ENCODE data around the gene DPF3.

The DPF3 gene

DNA sequence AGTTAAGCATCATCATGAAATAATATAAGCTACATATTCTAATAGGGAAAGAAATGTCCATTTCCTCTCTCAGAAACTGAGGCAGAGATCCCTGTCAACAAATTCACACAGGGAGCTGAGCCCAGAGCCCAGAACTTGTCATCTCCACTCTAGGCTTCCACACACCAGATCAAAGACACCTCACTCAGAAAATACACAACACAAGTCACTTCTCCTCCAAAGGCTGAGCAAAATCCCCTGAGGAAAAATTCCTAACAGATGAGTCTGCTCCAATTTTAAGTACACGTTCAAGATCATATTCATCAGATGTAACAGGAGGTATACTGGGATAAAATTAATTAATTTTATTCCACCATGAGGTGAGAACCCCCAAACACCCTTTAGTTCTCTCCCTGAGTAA lies 227.3 kb downstream of the DPF3 start:
- H3K4me3 ChIP-seq (ENCODE audit: low read length) = no peak overlapping the region
- peak; percentile 52 for DNase-seq (ENCODE audit: low read depth)
- TF ChIP-seq, protein P1, sequence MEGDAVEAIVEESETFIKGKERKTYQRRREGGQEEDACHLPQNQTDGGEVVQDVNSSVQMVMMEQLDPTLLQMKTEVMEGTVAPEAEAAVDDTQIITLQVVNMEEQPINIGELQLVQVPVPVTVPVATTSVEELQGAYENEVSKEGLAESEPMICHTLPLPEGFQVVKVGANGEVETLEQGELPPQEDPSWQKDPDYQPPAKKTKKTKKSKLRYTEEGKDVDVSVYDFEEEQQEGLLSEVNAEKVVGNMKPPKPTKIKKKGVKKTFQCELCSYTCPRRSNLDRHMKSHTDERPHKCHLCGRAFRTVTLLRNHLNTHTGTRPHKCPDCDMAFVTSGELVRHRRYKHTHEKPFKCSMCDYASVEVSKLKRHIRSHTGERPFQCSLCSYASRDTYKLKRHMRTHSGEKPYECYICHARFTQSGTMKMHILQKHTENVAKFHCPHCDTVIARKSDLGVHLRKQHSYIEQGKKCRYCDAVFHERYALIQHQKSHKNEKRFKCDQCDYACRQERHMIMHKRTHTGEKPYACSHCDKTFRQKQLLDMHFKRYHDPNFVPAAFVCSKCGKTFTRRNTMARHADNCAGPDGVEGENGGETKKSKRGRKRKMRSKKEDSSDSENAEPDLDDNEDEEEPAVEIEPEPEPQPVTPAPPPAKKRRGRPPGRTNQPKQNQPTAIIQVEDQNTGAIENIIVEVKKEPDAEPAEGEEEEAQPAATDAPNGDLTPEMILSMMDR (conservative IDR thresholded peaks at IDR 0.05; ENCODE audit: low read depth, low read length) = no peak

DNA sequence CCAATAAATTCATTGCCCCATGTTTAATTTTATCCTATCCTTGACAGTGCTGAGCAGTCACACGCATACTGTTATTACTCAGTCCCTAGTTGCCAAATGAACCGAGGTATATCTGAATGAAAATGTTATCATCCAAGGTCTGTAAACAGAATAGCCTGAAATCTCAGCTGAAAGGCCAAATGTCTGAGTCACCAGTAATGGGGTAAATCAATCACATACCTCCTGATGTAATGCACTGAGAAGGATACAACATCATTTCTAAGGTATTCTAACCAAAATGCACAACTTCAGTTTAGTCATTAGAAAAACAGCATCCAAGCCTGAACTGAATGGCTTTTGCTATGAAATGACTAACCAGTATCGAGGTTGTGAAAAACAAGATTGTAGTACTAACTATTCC lies 228.6 kb downstream of the DPF3 start:
- no peak overlapping the region for H3K4me3 ChIP-seq (ENCODE audit: low read length)

DNA sequence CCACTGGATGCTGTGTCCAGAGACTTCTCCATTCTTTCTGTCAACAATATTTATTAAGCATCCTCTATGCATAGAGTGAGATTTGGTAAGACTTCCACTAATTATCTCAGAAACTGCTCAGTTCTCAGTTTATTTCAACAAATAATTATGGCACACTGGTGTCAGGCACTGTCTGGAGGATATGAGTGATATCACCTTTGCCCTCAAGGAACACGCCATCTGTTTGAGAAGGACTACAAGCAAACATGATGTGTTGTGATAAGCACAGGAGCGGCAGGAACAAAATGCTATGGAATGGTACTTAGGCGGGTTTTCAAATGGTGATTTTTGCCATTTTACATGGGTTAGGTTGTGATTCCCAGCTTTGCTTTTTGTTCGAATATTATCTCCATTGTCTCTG lies 229.2 kb downstream of the DPF3 start:
- no peak for DNase-seq (ENCODE audit: low read depth)
- TF ChIP-seq, protein P1 (conservative IDR thresholded peaks at IDR 0.05; ENCODE audit: low read depth, low read length) = no peak
- no peak overlapping the region for H3K4me3 ChIP-seq (ENCODE audit: low read length)

More for the DNA sequence above, 228.6 kb downstream of the DPF3 start:
- TF ChIP-seq, protein P1 (conservative IDR thresholded peaks at IDR 0.05; ENCODE audit: low read depth, low read length) = no peak
- DNase-seq (ENCODE audit: low read depth) = peak; percentile 76

DNA sequence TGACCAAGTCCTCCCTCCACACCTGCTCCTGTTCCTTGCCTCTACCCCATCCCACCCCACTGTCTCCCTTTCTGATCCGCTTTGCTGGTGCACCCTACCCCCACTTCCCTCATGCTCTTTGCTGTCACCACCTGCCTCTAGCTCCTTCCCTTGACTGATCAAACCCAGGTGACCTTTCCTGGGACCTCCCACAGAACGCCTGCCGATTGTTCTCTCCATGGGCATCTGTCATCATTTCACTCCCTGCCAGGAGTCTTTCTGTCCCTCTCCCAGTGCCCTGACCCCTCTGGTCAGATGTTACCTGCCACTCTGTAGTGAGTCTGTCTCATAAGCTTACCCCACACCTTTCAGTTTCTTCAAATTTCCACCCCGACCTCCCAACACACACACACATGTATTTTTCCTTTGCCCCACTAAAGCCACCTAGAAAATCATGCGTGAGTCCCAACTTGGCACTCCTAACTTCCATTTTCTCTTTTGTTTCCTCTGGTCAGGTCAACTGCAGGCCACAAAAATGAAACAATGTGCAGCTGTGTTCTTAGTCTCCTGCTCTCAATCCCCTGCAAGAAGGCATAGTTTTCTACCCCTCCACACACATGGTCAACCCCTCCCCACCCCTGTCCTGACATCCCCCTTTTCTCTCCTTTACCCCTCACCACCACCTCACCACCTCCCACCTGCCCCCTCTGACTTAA lies 229.8 kb downstream of the DPF3 start:
- TF ChIP-seq, protein P1 (conservative IDR thresholded peaks at IDR 0.05; ENCODE audit: low read depth, low read length) = no peak

DNA sequence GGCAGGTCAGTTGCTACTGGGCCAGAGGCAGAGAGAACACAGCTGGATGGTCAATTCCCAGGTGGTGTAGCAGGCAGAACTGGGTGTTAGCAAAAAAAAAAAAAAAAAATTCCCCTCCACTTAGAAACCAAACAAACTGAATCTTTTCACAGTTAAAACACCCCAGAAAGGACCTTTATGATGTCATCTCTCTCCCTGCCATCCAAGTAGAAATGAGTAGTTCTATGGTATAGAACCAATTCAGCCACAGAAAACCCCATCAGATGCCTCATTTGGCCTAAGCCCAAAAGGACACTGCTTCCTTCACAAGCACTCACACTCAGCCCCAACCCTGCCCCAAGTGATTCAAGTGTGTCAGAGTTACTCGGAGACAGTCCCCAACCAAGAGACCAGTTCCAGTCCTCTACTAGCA lies 230.8 kb downstream of the DPF3 start:
- TF ChIP-seq, protein P1 (conservative IDR thresholded peaks at IDR 0.05; ENCODE audit: low read depth, low read length) = no peak
- no peak overlapping the region for H3K4me3 ChIP-seq (ENCODE audit: low read length)
- no peak for DNase-seq (ENCODE audit: low read depth)

More for the DNA sequence above, 229.8 kb downstream of the DPF3 start:
- no peak overlapping the region for H3K4me3 ChIP-seq (ENCODE audit: low read length)
- no peak for DNase-seq (ENCODE audit: low read depth)

DNA sequence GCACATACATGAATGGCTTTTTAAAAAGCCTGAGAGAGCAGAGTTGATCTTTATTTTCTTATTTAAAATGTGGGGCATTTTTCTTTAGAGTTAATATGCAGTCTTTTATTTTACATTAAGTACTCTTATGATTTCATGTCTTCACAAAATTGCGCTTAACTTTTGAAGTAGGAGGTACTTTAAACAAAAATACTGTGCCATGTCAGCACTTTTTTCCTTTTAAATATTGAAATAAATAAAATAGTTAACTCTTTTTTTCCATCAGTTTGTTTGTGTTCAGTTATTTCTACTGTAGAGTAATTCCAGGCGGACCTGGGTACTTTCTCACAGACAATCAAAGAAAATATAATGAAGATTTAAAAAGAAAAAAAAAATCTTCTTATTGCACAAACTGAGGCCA lies 231.7 kb downstream of the DPF3 start:
- no peak overlapping the region for H3K4me3 ChIP-seq (ENCODE audit: low read length)
- TF ChIP-seq, protein P1 (conservative IDR thresholded peaks at IDR 0.05; ENCODE audit: low read depth, low read length) = no peak
- DNase-seq (ENCODE audit: low read depth) = no peak

DNA sequence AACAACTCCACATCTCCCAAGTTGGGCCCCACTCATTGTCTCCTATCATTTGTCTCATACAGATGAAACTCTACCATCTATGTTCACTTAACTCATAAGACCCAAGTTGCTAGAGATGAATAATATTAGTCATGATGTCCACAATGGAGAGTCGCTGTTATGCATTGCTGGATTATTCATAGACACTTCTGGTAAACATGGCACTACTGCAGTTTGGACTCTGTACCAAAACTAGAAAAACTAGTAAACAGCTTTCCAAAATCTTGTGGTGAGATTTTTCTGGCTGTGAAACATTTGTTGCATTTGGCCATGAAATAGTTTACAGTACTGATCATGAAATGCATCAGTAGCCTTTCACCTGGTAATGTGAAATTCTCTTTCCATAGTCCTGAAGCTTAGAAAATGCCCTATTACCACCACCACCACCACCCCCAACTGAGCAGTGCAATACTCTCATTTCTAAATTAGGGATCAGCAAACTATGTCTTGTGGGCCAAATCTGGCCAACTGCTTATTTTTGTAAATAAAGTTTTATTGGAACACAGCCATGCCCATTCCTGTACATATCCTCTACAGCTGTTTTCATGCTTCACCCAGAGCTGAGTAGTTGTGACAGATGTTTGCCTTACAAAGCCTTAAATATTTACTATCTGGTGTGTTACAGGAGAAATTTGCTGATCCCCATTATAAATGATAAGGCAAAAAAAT lies 236.5 kb downstream of the DPF3 start:
- TF ChIP-seq, protein P1 (conservative IDR thresholded peaks at IDR 0.05; ENCODE audit: low read depth, low read length) = no peak
- no peak overlapping the region for H3K4me3 ChIP-seq (ENCODE audit: low read length)
- DNase-seq (ENCODE audit: low read depth) = no peak
